Activated CD8-positive, alpha-beta memory T cell treated with anti-CD3 and anti-CD28 coated beads for 48 hours (primary cell): ENCODE data around the gene EZH1.
"Not testable (repeated sequence)": the region's sequence is repeated elsewhere in the genome, so short reads cannot be mapped to it uniquely, and the experiment has no call there.

Source experiments
- DNase-seq, 3 experiments: peaks; one replicate each; pipeline ENCODE4 v3.0.0-alpha.2; 2020; ENCODE audit warnings: low read depth in 2 of 3, low spot score in 2 of 3

The EZH1 gene

DNA sequence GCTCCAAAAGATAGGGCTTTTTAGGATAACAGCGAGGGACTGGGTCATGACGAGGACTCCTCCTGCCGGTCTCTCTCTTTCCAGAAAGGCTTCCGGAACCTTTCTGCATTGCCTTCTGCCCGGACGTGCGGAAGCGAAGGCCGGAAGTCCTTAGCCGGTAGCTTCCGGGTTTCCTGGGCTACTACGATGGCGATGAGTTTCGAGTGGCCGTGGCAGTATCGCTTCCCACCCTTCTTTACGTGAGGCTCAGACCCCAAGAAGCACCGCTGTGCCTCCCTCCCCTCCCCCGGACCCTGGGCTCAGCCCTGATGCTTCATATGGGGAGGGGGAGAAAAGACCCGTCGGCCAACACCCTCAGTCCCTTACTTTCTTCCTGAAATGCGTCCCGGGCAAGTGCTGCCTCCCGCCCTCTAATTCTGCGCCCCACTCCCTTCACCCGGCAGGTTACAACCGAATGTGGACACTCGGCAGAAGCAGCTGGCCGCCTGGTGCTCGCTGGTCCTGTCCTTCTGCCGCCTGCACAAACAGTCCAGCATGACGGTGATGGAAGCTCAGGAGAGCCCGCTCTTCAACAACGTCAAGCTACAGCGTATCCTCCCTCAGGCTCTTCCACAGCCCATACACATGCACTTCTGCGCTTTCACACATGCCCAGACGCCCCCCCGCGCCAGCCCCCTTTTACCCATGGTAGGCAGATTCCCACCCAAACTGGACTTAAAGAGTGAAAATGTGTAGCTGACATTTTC is 28.6 kb upstream of the EZH1 start, which contains the start of gene VPS25:
Gene VPS25, plus strand, starts transcription at position 160 of the 746 bp plus-strand sequence. Its CDS starts 27 bp downstream, at position 187.
- DNase-seq: peak; percentile 45 to 55 (median 45)

DNA sequence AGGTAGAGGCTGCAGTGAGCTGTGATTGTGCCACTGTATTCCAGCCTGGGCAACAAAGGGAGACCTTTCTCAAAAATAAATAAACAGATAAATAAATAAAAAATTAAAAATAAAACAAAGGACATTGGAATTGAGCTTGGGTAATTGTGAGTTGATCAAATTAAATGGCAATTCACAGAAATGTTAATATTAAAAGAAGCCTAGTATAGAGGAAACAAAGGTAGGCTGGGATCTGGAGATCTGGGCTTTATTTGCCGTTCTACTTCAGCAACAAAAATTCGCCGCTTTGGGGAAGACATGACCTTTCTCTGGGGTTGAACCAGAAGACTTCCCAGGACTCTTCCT is 28.1 kb upstream of the EZH1 start:
- DNase-seq: no peak

DNA sequence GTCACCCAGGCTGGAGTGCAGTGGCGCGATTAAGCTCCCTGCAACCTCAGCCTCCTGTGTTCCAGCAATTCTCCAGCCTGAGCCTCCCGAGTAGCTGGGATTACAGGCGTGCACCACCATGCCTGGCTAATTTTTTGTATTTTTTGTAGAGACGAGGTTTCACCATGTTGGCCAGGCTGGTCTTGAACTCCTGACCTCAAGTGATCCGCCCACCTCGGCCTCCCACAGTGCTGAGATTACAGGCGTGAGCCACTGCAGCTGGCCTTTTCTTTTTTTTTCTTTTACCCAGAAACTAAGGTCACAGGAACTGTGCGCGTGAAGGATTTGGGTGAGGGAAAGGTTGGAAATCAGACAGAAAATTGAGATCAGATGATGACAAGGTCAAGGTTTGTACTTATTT is 25.1 kb upstream of the EZH1 start:
- not testable (repeated sequence) for DNase-seq

DNA sequence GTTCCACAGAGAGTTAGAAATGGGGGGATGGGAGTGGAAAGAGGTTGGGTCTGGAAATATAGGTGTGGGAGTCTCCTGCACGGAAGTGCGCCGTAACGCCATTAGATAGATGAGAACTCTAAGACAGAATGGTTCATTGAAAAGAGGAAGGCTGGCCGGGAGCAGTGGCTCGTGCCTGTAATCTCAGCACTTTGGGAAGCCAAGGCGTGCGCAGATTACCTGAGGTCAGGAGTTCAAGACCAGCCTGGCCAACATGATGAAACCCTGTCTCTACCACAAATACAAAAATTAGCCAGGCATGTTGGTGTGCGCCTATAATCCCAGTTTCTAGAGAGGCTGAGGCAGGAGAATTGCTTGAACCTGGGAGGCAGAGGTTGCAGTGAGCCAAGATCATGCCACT is 23.2 kb upstream of the EZH1 start:
- DNase-seq: not testable (repeated sequence)

DNA sequence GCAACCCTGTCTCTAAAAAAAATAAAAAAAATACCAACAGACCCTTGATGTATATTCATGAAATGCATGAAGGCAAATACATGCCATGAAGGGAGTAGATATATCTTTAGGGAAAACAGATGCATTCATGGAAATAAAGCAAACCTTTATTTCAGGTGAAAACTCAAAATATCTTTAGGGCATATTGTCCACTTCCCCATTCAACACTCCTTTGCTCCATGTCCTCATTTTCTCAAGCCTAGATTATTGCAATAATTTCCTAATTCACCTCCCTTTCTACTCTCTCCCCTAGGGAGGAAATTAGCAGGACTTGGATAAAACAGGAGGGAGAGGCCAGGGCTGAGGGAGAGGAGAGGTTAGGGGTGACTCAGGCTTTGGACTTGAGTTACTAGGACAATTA is 22.7 kb upstream of the EZH1 start:
- no peak for DNase-seq

DNA sequence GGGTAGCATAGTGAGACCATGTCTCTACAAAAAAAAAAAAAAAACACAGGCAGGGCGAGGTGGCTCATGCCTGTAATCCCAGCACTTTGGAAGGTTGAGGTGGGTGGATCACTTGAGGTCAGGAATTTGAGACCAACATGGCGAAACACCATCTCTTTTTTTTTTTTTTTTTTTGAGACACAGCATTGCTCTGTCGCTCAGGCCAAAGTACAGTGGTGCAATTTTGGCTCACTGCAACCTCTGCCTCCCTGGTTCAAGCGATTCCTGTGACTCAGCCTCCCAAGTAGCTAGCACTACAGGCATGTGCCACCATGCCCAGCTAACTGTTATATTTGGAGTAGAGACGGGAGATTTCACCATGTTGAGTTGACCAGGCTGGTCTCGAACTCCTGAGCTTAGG is 21.3 kb upstream of the EZH1 start:
- DNase-seq: no peak

DNA sequence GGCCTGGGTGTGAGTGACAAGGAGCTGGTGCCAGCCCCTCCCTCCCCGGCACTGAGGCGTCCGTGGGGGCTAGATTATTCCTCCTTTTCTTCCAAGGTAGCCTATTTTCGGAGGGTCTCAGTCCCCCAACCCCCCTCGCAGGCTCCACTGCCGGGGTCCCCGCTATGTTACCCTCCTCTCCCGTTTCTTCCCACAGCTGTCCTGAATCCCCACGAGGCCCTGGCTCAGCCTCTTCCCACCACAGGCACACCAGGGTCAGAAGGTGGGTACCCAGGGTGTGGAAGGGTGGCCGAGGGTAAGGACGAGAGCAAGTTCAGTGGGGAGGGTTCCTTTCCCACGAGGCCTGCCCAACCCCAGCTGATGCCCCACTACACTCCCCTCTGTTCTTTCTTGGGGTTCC is 16.8 kb upstream of the EZH1 start:
- no peak for DNase-seq

DNA sequence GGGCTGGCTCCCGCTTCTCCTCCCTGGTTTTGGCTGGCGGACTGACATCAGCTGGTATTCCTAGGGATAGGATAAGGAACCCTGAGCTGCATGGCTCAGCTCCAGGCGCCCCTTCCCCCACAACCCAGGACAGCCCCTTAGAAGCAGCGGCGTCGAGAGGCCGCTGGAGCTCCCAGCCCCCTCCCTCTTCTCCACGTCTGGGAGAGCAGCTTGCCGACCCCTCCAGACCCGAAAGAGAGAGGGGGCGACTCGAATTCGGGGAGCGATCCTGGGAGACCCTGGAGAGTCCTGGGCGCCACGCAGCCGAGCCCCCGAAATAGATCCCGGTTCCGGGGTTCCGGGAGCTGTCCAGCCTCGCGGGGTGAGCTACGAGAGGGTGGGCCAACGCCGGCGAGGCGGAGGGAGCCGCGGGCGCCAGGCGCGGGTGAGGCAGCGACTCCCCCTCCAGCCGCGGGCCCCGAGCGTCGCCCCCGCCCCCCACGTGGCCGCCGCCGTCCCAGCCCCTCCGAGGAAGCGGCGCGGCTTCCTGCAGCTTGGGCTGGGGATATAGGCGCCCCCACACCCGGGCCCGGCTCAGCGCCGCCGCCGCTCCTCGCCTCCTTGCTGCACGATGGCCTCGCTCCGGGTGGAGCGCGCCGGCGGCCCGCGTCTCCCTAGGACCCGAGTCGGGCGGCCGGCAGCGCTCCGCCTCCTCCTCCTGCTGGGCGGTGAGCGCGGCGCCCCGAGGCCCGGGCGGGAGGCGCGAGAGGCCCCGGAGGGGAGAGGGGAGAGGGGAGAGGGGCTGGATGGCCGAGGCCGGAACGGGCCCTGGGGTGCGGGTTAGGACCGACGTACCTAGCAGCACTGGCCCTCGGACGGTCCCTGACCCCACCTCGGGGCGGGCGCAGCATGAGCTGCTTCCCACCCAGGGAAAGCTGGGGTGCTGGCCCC is 16.1 kb upstream of the EZH1 start, which contains the start of gene RAMP2:
Gene RAMP2, plus strand, starts transcription at position 576 of the 930 bp plus-strand sequence. Its CDS starts 35 bp downstream, at position 611.
- no peak for DNase-seq

DNA sequence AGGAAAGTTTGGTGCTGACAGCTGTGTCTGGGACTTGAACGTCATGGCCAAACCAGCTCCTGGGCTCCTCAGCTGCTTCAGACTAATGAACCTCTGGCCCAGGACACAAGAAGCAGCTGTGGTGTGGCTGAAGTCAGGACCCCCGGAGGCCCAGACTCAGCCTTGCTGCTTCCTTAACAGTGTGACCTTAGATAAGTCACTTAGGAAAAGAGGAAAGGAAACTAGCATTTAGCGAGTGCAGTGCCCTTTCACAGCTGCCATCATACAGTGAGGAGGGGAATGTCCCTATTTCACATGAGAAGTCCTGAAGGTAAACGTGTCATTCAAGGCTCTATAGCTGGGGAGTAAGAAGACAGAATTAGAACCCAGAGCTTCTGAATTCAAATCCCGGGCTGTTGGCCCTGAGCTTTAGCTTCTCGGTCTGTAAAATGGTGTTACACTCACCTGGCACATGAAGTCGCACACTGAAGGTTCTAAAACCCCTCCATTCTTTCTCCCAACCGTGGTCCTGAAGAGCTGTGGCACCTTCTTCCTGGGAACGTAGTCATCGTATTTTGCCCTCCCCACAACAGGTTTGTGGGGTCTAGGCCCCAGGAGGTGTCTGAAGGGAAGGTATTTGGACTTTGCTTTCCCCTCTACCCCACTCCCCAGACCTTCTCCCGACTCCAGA is 15.3 kb upstream of the EZH1 start:
- no peak for DNase-seq

DNA sequence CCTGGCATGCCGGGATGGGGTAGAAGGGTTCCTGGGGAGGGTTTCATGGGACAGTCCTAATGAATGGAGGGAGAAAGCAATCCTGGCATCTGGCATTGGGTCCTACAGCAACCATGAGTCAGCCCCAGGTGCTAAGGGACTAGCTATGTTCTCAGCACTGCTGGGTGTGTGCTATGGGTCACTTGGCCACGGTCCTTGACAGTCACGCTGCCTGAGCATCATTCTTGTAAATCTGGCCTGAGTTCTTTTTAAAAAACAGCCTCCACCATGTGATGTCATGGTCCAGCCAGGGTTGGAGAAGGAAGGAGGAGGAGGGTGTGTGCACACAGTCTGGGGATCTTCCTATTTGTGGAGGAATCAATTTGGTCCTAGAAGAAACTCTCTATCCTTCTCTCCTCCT is 9.9 kb upstream of the EZH1 start:
- no peak for DNase-seq

DNA sequence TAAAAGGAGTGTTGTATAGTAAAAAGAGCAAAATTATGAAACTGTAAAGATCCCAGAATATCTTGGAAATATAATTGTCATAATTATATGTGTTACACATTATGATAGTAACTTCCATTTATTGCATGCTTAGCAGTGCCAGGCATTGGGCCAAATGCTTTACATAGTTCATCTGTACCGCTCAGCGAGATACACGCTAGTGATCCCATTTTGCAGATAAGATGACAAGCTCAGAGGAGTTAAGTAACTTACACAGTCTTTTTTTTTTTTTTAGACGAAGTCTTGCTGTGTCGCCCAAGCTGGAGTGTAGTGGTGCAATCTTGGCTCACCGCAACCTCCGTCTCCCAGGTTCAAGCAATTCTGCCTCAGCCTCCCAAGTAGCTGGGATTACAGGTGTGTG is 6.8 kb upstream of the EZH1 start:
- DNase-seq: no peak

DNA sequence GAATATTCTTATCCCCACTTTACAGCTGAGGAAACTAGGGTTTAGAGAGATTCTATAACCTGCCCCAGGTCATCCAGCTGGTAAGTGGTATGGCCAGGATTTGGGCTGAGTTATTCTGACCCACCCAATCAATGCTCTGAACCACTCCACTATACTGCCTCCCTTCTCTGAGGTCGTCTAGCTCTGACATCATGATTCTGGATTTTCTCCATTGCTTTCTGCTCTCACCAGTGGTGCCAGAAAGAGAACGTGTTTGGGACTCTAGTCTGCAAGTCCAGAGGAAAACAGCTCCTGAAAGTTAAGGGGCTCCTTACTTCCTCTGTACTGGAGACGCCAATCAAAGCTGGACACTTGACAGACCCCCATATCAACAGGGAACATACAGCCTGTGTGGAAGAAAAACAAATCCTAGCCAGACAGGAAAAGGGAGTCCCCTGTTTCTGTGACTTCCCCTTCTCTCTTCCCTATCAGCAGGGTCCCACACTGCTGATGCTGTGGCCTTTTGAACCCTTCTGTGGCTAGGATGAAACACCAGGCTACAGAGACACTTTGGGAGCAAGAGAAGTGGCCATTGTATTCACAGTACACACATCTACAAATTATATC is 6.0 kb upstream of the EZH1 start:
- DNase-seq: no peak

DNA sequence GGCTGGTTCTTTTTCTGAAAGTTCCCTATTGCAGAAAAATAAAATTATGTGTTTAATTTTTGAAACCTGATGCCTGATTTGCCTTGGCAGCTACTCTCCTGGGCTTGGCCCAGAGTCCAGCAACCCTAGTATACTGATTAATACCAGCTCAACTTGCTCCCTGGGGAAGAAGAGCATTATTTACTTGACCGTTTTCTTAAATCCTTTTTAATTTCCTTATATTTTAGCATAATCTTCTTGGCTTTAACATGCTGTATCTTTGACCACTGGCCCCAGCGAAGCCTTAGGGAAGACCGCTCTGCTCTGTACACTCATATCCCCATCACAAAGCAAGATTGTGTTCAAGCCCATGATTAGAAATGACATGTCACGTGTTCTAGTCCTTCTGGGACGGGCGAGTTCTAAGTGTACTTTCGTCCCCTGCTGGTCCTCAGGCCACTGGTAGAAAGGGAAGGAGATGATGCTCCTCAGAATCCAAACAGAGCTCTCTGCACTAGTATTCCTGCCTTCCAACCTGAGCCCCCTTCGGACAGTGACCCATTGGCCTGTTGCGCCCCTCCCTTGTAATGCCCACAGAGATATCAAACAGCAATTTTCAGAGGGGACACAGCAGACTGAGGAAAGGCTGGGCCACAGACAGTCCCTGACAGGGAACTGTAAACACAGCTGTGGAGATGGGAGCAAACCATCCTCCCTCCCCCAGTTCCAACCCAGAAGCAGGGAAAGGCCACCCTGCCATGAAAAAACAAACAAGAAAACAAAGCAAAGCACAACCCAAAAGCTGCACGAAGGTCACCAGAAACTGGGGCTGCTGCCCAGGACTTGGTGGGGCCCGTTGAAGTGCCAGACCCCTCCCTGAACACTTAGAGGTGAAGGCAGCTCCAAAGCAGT is 4.3 kb upstream of the EZH1 start:
- DNase-seq: no peak

DNA sequence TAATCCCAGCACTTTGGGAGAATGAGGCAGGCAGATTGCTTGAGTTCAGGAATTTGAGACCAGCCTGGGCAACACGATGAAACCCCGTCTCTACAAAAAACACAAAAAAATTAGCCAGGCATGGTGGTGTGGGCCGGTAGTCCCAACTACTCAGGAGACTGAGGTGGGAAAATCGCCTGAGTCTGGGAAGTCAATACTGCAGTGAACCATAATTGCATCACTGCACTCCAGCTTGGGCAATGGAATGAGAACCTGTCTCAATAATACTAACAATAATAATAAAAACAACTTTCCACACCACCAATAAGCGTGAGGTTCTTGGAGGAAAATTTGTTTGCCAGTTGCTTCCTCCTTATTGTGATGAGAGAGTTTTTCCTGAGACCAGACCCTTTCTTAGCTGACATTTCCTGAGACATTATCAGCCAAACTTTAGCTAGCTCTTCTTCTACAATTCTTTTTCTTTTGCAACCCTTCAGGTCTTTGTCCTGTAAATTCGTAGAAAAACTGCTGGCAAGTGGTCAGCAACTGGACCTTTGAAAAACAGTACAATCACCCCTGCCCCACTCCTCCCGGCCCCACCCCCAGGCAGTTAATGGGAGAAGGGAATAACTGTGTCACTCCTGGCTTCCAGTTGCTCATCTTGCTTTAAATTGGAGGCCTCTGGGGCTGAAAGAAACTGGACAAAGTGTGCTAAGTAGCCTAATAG is 3.5 kb upstream of the EZH1 start:
- no peak for DNase-seq

DNA sequence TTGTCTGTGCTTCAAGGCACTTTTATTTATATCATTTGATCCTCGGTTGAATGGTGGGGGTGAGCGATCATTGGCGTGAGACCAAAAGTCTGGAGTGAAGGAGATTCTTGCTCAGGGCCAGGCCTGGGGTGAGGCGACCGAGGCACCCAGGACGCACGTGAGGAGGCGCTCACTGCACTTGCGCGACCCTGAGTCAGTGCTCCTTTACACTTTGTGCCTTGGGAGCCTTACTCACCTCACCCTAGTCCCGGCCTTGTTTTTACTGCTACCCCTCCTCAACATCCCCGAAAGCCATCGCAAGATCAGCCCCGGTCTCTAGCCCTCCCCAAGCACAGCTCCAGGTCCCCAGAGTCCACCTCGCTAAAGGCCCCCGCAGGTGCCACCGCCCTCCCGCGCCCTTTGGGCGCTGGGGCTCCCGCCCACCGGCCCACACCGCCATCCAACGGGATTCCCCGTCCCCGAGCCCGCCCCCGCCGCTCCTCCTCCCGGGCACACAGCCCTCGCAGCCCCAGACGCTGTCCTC is 496 bp downstream of the EZH1 start:
- peak; percentile 51 to 69 (median 57) for DNase-seq

DNA sequence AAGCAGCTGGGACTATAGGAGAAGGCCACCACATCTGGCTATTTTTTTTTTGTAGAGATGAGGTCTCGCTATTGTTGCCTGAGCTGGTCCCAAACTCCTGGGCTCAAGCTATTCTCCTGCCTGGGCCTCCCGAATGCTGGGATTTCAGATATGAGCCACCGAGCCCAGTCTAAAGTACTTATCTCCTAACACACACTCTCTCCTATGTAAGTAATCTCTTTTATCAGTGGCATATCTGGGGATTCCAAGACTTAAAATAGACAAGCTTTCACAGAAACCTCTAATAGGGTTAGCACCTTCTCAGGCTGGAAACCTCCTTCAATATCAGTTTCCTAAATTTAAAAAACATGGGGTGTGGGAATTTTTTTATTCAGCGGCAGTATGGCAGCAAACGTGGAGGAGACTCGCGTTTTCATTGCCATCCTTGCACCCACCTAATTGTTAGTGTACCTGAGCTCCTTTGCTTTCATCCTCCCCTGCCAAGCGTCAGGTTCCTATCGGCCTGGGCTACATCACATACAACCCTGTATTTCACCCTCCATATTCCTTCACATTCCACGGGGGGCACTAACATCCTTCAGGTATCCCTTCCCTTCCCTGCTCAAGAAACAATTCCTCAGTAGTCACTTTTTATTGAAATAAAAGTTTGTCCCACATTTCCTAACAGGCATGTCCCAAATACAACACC is 1.1 kb downstream of the EZH1 start:
- DNase-seq: no peak

DNA sequence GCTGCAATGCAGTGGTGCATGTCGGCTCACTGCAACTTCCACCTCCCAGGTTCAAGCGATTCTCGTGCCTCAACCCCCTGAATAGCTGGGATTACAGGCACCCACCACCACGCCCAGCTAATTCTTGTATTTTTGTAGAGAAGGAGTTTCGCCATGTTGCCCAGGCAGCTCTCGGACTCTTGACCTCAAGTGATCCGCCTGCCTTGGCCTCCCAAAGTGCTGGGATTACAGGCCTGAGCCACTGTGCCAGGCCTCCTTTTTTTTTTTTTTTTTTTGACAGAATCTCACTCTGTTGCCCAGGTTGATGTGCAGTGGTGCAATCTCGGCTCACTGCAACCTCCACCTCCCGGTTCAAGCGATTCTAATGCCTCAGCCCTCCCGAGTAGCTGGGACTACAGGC is 1.9 kb downstream of the EZH1 start:
- DNase-seq: not testable (repeated sequence)

DNA sequence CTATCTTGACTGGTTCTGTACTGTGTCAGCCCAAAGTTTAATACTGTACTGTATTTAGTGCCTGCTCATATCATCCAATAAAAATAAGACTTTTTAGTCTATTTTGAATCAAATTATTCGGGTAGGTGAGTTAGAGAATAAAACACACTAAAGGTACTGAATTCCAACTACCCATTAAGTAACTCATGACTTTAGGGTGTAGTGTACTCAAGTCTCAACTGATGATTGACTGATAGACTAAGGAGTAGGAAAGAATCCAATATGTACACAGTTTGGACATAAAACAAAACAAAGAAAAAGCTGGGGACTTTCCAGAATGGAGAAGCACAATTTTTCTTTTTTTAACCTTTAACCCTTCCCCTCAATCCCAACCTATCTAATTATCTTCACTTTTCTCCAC is 4.1 kb downstream of the EZH1 start:
- no peak for DNase-seq

DNA sequence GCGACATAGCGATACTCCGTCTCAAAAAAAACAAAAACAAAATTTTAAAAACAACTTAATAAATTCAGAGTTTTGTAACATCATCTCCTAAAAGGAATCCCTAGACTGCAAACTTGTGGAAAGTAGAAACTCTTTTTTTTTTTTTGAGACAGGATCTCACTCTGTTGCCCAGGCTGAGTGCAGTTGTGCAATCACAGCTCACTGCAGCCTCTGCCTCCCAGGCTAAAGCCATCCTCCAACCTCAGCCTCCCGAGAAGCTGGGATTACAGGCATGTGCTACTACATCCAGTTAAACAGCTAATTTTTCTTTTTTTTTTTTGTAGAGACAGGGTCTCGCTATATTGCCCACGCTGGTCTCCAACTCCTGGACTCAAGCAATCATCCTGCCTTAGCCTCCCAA is 19.7 kb downstream of the EZH1 start:
- no peak for DNase-seq
